OCI-LY7 (cell line): ENCODE measurements around the gene SLC22A4.

Experiments used
- EZH2phosphoT487 ChIP-seq: fragments of 200-600 bp; sonication (generic); IDR thresholded peaks from 2 replicates; pipeline ENCODE4 v1.6.1; 2018; ENCODE audit warnings: low read depth, borderline replicate concordance, mild to moderate bottlenecking, mixed run types, antibody characterized with exemption, low read length, moderate library complexity, mixed read lengths
- TF ChIP-seq, protein P1 (sequence below): fragments of 200-600 bp; sonication (generic); conservative IDR thresholded peaks from 2 replicates; pipeline ENCODE4 v1.5.1; 2014; ENCODE audit warnings: mild to moderate bottlenecking, antibody characterized with exemption, low read length, moderate library complexity, mixed read lengths

DNA sequence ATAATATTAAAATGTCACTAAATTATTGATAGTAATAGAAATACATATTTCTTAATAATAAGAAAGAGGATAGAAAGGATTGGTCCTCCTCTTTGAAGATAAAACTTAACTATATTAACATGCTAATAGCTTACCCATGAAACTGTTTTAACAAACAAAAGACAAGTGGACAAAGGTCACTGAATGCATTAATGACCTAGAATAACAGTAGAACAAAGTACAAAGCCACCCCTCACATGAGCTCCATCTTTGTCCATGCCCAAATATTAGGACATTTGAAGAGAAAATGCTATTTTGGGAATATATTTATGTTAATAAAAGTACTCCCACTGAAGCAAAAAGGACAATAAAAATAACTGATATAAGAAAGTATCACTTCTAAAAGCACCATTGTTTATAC, 41.2 kb downstream of the SLC22A4 start:
- TF ChIP-seq, protein P1, sequence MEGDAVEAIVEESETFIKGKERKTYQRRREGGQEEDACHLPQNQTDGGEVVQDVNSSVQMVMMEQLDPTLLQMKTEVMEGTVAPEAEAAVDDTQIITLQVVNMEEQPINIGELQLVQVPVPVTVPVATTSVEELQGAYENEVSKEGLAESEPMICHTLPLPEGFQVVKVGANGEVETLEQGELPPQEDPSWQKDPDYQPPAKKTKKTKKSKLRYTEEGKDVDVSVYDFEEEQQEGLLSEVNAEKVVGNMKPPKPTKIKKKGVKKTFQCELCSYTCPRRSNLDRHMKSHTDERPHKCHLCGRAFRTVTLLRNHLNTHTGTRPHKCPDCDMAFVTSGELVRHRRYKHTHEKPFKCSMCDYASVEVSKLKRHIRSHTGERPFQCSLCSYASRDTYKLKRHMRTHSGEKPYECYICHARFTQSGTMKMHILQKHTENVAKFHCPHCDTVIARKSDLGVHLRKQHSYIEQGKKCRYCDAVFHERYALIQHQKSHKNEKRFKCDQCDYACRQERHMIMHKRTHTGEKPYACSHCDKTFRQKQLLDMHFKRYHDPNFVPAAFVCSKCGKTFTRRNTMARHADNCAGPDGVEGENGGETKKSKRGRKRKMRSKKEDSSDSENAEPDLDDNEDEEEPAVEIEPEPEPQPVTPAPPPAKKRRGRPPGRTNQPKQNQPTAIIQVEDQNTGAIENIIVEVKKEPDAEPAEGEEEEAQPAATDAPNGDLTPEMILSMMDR, result no peak
- TF ChIP-seq EZH2phosphoT487, result no peak
